HG03457 (cell line): ENCODE results near the gene ASXL2.
"Not testable (repeated sequence)": the region's sequence is repeated elsewhere in the genome, so short reads cannot be mapped to it uniquely, and the experiment has no call there.

Experiments used
- ATAC-seq: cut with Tn5 transposase; IDR thresholded peaks from one replicate; pipeline ENCODE4 v1.9.1; 2021; ENCODE audit warnings: moderate number of reproducible peaks; ENCODE audit not compliant: unreplicated experiment

Gene ASXL2

GRCh38 chr2:25878361-25879132 lies at the start of gene ASXL2:
Gene ASXL2, minus strand, starts transcription at chr2:25878487. Its CDS starts 265 bp downstream, at chr2:25878222.
- ATAC-seq = peak; percentile 83

- no peak for ATAC-seq
Measured at GRCh38 chr2:25926984-25927756, 48.9 kb upstream of the ASXL2 start.

GRCh38 chr2:25922501-25922900 lies 44.2 kb upstream of the ASXL2 start:
- no peak for ATAC-seq

DNA sequence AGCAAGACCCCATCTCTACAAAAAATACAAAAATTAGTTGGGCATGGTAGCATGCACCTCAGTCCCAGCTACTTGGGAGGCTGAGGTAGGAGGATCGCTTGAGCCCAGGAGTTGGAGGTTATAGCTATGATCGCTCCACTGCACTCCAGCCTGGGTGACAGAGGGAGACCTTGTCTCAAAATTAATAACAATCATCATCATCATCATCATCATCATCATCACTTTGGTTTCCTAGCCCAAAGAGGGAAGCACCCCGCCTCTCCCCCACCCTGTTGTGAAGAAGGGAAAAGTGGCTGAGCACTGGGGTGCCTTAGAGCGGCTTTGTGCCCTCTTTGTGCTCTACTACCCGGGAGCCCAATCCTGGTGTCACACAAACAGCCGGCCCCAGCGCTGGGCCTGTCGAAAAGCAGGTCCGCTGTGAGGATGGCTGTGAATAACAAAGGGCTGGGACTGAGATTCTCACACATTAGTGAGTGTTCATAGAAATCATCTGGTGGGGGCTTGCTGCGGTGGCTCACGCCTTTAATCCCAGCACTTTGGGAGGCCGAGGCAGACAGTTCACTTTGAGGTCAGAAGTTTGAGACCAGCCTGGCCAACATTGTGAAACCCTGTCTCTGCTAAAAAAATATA lies 42.6 kb upstream of the ASXL2 start:
- no peak for ATAC-seq

DNA sequence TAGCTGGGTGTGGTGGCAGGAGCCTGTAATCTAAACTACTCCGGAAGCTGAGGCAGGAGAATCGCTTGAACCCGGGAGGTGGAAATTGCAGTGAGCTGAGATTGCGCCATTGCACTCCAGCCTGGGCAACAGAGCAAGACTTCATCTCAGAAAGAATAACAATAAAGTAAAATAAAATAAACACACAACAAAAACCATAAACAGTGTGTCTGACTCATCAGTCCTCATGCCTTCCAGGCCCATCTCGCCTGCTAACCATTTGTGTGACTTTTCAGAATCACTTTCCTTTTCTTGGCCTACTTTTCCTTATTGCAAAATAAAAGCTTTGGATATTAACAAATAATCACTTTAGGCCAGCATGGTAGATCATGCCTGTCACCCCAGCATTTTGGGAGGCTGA lies 42.0 kb upstream of the ASXL2 start:
- no peak for ATAC-seq

DNA sequence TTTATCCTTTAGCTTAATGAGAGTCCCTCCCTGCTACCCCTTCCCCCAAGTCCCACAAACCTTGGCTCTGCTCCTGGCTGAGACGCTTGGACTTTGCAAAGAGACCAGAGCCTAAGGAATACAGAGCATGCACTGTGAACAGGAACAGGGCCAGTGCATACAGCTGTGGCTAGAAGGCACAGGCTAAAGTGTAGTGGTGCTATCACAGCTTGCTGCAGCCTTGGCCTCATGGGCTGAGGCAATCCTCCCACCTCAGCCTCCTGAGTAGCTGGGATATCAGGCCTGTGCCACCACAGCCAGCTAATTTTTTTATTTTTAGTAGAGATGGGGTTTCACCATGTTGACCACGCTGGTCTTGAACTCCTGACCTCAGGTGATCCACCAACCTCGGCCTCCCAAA lies 39.5 kb upstream of the ASXL2 start:
- no peak for ATAC-seq

GRCh38 chr2:25917411-25917810 lies 39.1 kb upstream of the ASXL2 start:
- ATAC-seq = not testable (repeated sequence)

GRCh38 chr2:25915944-25916772 lies 37.9 kb upstream of the ASXL2 start:
- ATAC-seq = not testable (repeated sequence)

- ATAC-seq = not testable (repeated sequence)
Measured at GRCh38 chr2:25915411-25915810, 37.1 kb upstream of the ASXL2 start.

GRCh38 chr2:25913696-25913973 lies 35.3 kb upstream of the ASXL2 start:
- not testable (repeated sequence) for ATAC-seq

DNA sequence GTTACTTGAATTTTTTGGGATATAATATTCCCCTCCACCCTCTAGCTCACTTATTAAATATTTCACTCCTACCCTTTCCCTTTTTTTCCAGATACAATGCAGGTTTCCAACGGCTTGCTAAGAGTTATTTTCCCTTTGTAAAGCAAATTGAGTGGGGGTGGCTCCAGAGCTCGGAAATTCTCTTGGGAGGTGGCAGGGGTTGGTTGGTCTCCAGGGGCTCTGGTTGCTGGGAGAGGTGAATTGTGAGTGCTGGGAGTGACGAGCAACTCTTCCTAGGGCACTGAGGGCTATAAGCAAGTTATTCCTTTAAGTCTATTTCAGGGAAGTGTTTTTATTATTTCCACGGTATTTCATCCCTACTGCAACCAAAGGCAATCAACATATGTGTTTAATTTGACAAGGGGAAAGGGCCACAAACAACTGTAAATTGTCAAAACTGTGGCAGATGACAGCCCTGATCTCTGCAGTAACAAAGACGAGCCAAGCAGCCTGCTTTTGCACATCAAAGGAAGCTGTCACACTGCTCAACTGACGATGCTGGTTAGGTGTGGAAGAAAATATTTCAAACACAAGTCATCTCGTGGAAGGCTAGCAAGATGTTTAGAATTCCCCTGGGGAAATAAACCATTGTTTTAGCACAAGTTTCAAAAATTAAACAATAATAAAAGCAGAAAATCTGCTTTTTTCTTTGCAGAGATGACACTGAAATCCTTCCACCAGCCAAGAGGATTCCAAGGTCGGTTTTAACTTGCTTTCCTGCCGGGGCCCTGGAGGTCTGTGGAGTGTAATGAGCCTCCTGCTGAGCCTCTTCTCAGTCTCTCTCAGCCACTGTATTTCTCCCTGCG lies 34.8 kb upstream of the ASXL2 start:
- ATAC-seq = no peak

DNA sequence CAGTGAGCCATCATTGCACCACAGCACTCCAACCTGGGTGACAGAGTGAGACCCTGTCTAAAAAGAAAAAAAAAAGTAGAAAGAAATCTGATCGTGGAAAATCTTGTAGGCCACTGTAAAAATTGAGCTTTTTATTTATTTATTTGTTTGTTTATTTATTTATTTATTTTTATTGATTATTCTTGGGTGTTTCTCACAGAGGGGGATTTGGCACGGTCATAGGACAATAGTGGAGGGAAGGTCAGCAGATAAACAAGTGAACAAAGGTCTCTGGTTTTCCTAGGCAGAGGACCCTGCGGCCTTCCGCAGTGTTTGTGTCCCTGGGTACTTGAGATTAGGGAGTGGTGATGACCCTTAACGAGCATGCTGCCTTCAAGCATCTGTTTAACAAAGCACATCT lies 31.3 kb upstream of the ASXL2 start:
- not testable (repeated sequence) for ATAC-seq

DNA sequence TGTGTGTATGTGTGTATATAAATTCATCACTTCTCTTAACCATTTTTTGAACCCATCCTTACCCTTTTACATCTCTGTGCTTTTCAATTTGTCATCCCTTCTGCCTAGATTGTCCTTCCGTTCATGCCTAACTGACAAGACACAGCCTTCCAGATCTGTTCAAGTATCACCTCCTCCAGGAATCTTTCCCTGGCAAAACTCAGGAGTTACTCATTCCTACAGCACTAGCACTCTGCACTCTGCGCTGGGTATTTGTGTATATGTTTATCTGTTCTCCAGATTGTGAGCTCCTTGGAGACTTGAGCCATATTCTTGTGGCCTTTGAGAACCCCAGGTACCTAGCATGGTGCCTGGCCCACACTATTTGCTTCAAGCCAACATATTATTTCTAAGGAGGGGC lies 26.8 kb upstream of the ASXL2 start:
- no peak for ATAC-seq

DNA sequence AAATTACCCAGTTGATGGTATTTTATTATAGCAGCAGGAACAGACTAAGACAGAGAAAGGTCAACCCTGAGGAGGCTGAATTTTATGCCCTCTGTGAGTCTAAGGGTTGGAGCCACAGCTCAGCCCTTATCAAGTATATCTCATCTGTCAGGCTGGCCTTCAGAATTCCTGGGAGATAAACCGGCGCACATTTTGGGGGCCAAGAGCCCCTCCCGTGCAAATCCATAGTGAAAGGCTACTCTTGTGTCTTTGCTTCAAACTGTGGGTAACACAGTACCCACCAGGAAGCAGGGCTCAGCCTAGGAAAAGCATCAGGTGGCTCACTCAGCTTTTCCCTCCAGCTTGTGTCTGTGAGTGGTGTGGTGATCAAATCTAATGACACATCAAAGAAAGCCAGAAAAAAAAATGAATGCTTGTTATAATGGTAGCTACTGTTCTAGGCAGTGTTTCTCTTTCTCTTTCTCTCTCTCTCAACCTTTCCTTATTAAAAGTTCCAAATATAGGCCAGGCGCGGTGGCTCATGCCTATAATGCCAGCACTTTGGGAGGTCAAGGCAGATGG lies 25.0 kb upstream of the ASXL2 start:
- no peak for ATAC-seq

DNA sequence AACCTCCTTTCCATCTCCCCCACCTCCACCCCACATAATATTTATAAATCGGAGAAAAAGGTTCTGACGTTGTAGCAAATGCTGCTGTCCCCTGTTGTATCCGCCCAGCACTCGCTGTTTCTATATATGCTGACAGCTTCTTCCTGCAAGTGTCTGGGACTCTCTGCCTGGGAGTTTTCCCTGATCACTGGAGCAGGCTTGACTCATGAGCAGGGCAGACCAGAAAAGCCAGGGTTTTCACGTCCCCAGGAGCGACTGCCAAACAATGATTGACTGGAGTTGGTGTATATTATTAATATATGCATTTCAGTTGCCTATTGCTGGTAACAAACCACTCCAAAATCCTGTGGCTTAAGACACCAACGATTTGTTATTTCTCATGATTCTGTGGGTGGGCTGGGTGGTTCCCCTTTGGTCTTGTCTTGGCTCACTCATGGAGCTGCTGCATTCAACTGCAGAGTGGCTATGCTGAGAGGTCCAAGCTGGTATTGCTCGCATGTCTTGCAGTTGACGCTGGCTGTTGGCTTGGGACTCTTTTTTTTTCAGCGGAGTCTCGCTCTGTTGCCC lies 21.2 kb upstream of the ASXL2 start:
- ATAC-seq = no peak

- ATAC-seq = no peak
Measured at GRCh38 chr2:25897506-25897905, 19.2 kb upstream of the ASXL2 start.

DNA sequence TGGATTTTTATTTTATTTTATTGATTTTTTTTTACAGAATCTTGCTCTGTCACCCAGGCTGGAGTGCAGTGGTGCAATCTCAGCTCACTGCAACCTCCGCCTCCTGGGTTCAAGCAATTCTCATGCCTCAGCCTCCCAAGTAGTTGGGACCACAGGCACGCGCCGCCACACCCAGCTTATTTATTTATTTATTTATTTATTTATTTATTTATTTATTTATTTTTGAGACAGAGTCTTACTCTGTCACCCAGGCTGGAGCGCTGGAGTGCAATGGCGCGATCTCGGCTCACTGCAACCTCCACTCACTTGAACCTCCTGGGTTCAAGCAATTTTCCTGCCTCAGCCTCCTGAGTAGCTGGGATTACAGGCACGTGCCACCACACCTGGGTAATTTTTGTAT lies 18.0 kb upstream of the ASXL2 start:
- ATAC-seq = not testable (repeated sequence)

DNA sequence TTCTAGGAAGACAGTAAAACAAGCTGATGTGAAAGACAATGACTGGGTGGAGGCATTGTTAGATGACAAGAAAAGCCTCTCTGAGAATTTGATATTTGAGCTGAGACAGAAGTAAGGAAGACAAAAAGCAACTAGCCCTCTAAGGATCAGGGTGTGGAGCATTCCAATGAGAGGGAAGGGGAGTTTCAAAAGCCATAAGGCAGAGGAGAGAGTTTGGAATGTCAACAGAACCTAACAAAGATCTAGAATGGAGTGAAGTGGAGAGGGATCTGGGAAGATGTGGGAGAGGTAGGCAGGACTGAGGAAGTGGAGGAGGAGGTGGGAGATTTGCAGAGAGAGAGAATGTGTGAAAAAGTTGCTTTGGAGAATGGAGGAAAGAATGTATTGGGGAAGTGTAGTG lies 17.3 kb upstream of the ASXL2 start:
- no peak for ATAC-seq

DNA sequence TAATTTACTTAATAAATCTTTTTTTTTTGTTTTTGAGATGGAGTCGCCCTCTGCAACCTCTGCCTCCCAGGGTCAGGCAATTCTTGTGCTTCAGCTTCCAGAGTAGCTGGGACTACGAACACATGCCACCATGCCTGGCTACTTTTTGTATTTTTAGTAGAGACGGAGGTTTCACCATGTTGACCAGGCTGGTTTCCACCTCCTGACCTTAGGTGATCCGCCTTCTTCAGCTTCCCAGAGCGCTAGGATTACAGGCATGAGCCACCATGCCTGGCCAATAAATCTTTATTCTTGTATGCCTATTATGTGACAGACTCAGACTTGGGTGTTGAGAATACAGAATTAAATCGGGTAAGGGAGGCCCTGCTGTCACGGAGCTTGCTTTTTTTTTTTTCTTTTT lies 16.7 kb upstream of the ASXL2 start:
- no peak for ATAC-seq
